ENCODE data around the gene DZANK1.

- no peak for TF ChIP-seq CTCF (IDR thresholded peaks at IDR 0.05 in 4 of 5, conservative IDR thresholded peaks at IDR 0.05 in 1 of 5)
- TF ChIP-seq POLR2A (IDR thresholded peaks at IDR 0.05), result peak; percentile 76 to 77
These were observed 40.7 kb upstream of the DZANK1 start, which contains the start of gene SEC23B for GRCh38 chr20:18507218-18508191.
